Cardiac fibroblast (primary cell): Measurements from ENCODE around the gene SPRY4.

Experiments
- DNase-seq, 2 donors: peaks; one replicate each; pipeline versions ENCODE4 v3.0.0 to v3.0.0-alpha.2; 2010; ENCODE audit warnings: low read depth in 2 of 2
- H3K4me3 ChIP-seq, 2 donors: replicated peaks in 1 of 2; 1 replicate in 1 of 2; 2 replicates in 1 of 2; pipeline ENCODE4 v1.5.1; 2011; ENCODE audit warnings: low read depth in 2 of 2, low read length in 2 of 2, mild to moderate bottlenecking in 2 of 2, moderate library complexity in 1 of 2
- TF ChIP-seq, protein P1 (sequence below): IDR thresholded peaks from one replicate; pipeline ENCODE4 v1.5.1; 2011; ENCODE audit warnings: low read depth, mild to moderate bottlenecking, low read length, inconsistent platforms

SPRY4 gene

DNA sequence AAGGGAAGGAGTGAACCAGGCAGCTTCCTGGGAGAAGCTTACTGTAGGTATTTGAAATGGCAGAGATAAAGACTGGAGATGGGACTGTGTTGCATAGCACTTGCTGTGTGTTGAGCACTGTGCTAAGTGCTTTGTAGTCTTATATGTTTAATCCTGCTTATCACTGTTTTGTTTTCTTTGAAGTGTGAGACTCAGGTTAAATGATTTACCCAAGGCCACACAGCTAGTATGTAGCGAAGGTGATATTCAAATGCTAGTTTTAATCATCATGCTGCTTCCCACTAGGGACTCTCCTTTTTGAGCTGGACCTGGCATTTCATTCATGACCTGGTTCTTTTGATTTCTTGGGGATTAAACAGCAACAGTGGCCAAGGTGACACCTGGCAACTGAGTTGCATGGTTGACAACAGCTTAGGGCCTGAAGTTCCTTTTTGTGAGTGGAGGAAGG, 35.3 kb upstream of the SPRY4 start:
- DNase-seq = no peak
- H3K4me3 ChIP-seq = no peak overlapping the region
- TF ChIP-seq, protein P1, sequence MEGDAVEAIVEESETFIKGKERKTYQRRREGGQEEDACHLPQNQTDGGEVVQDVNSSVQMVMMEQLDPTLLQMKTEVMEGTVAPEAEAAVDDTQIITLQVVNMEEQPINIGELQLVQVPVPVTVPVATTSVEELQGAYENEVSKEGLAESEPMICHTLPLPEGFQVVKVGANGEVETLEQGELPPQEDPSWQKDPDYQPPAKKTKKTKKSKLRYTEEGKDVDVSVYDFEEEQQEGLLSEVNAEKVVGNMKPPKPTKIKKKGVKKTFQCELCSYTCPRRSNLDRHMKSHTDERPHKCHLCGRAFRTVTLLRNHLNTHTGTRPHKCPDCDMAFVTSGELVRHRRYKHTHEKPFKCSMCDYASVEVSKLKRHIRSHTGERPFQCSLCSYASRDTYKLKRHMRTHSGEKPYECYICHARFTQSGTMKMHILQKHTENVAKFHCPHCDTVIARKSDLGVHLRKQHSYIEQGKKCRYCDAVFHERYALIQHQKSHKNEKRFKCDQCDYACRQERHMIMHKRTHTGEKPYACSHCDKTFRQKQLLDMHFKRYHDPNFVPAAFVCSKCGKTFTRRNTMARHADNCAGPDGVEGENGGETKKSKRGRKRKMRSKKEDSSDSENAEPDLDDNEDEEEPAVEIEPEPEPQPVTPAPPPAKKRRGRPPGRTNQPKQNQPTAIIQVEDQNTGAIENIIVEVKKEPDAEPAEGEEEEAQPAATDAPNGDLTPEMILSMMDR = no peak

DNA sequence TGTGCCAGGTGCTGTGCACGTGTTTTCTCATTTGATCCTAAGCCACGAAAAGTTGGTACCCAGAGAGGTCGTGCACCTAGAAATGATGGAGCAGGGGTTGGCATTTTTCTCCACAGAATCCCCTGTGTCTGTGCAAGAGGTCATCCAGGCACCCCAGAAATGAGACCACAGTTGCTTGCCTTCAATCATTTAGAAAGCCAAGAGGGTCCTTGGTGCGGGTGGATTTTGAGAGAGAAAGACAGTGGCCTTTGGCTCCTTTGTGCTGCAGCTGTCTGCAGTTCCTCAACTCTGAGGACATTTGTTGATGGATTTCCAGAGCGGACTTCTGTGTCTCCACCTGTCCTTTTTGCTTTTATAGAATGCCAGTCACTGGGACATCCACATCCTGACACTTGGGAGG, 33.8 kb upstream of the SPRY4 start:
- TF ChIP-seq, protein P1 = no peak
- H3K4me3 ChIP-seq = no peak overlapping the region

DNA sequence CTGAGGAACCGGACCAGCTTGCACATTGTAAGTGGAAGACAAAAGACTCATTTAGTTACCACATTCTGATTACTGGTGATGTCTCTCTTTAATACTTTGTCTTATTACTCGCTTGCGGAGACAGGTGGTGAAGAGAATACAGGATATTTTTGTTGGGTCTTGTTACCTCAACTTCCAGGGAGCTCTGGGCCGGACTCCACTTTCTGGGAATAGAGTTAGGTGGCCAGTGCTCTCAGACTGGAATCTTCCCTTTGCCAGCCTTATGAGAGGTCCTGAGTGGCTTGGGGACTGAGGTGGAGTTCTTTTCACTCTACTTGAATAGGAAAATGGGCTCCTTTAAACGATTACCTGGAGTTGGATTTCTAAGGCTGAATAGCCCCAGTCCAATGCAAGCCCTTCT, 33.3 kb upstream of the SPRY4 start:
- no peak for DNase-seq
- TF ChIP-seq, protein P1 = no peak
- H3K4me3 ChIP-seq = no peak overlapping the region

More for the DNA sequence above, 33.8 kb upstream of the SPRY4 start:
- no peak for DNase-seq

DNA sequence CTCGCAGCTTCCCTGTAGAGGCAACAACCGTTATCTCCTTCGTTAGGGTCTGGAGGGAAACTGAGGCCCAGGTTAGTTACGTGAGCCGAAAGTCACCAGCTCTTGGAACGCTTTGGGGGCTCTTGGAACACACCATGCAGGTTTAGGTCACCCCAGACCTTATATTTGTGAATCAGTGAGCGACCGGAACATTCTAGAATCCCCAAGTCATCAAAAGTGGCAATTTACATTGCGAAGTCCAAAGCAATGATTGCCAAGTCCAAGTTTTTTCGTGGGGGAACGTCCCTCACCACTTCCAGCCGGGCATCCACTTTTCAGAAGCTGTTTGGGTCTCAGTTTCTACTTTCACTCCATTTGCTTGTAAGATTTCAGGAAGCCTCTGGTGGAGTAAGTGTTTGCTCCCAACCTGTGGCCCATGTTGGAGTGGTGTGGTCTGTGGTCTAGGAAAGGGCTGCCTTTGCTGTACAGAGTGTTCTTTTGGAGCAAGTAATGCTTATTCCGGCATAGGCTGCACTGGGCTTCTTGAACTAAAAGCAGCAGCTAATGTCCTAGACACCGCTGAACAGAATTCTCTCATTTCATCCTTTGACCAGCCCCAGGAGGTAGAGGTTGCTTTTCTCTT, 32.8 kb upstream of the SPRY4 start:
- TF ChIP-seq, protein P1 = no peak
- peak overlapping the region; percentile 49 to 55 for H3K4me3 ChIP-seq
- peak; percentile 23 to 63 for DNase-seq

DNA sequence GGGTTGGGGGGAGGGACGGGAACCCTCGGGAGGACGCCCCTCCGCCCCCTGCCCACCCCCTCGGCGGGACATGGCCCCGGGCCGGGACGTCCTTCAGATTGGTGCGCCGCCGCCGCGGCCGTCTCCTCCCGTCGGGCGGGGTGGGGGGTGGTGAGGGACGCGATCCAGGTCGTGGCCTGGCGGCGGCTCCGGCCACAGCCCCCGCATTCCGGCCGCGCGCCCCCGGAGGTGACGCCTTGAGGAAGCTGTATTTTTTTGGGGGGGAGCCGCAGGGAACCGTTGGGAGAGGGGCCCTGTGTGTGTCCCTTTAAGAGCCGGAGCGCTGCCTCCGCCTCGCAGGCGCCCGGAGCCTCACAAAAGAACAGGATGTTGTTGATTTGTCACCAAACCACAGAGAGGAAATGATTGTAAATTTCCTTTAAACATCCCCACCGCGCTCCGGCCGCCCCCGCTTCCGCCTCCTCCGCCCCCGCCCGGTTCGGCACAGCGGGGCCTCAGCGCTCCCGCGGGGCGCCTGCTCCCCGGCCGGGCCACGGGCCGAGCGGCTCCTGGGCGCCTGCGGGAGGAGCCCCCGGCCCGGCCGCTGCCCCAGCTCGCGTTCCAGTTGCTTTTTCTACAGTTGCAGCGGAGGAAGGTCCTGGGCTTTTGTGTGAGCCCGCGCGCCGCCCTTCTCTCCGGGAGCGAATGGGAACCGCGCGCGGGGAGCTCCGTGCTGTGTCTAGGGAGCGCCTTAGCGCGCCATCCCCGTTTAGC, 32.1 kb upstream of the SPRY4 start:
- peak overlapping the region; percentile 49 to 55 for H3K4me3 ChIP-seq
- TF ChIP-seq, protein P1 = no peak
- peak; percentile 96 to 97 for DNase-seq

DNA sequence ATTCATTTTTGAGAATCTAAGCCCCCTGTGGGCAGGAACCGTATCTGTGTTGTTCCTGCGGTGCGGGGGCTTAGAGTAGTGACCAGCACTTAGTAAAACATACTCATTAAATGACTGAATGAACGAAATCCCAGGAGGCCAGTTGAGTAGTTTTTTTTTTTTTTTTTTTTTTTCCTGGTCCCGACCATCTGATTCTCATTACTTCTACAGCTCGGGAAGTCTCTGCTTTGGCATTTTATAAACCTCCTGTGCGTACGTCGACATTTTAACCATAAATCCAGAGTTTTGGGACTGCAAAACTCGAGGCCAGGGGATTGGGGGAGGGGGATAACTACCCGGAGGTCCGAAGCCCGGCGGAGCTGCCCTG, 31.5 kb upstream of the SPRY4 start:
- TF ChIP-seq, protein P1 = no peak
- H3K4me3 ChIP-seq = peak overlapping the region; percentile 40 to 55
- DNase-seq = peak; percentile 81 to 87
